ENCODE measurements around the gene ANKRD6. TPM values are rescaled to one million over a fixed set of nuclear protein-coding genes. Genes with fewer than 3 reads are reported as not detected.

ANKRD6 gene
- total RNA-seq, 1 donor from 2014 or later = 70.9 TPM

DNA sequence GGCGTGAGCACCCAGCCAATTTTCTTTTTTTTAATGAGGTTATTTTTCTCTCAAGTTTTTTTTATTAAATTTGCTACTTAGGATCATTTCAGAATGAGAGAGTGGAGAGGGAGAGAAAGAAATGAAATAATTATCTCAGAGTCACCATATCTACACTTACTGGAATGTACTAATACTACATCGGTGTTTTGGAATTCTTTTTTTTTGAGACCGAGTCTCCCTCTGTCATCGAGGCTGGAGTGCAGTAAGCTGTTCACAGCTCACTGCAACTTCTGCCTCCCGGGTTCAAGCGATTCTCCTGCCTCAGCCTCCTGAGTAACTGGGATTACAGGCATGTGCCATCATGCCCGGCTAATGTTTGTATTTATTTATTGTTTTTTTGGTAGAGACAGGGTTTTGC is 27.8 kb downstream of the ANKRD6 start:
- TF ChIP-seq, protein P1, sequence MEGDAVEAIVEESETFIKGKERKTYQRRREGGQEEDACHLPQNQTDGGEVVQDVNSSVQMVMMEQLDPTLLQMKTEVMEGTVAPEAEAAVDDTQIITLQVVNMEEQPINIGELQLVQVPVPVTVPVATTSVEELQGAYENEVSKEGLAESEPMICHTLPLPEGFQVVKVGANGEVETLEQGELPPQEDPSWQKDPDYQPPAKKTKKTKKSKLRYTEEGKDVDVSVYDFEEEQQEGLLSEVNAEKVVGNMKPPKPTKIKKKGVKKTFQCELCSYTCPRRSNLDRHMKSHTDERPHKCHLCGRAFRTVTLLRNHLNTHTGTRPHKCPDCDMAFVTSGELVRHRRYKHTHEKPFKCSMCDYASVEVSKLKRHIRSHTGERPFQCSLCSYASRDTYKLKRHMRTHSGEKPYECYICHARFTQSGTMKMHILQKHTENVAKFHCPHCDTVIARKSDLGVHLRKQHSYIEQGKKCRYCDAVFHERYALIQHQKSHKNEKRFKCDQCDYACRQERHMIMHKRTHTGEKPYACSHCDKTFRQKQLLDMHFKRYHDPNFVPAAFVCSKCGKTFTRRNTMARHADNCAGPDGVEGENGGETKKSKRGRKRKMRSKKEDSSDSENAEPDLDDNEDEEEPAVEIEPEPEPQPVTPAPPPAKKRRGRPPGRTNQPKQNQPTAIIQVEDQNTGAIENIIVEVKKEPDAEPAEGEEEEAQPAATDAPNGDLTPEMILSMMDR (IDR thresholded peaks at IDR 0.05; ENCODE audit: unreplicated experiment) = no peak
- Mint-ChIP-seq H3K4me1 (ENCODE audit: unreplicated experiment) (peaks cover 14% of the 10 kb centered on the region), H3K27me3 (ENCODE audit: unreplicated experiment) (no peaks in the 10 kb centered on the region), H3K27ac (ENCODE audit: unreplicated experiment) (no peak overlapping the region), H3K36me3 (ENCODE audit: low read depth, unreplicated experiment) (peaks cover 8% of the 10 kb centered on the region), H3K4me3 (ENCODE audit: unreplicated experiment) (no peak overlapping the region), H3K9me3 (ENCODE audit: unreplicated experiment) (no peaks in the 10 kb centered on the region)
- DNase-seq (ENCODE audit: low spot score) = no peak

DNA sequence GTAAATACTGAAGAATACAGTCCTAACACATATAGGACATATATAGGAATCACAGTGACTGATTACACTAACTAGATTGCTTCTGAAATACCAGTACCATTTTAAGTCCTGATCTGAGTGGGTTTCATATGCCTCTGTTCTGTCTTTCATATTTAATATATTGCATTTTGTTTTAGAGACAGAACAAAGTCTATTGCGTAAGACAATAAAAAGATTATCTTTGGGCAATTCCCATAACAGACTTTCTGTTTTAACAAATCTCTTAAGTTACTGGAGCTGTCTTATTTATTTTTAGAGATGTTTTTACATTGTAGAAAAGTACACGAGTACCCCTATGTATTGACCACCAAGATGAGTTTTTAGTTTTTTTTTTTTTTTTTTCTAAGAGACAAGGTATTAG is 29.6 kb downstream of the ANKRD6 start:
- Mint-ChIP-seq H3K4me3 (ENCODE audit: unreplicated experiment) (no peak overlapping the region), H3K9me3 (ENCODE audit: unreplicated experiment) (no peaks in the 10 kb centered on the region), H3K36me3 (ENCODE audit: low read depth, unreplicated experiment) (no peaks in the 10 kb centered on the region), H3K27me3 (ENCODE audit: unreplicated experiment) (no peaks in the 10 kb centered on the region), H3K4me1 (ENCODE audit: unreplicated experiment) (peaks cover 14% of the 10 kb centered on the region), H3K27ac (ENCODE audit: unreplicated experiment) (no peak overlapping the region)
- TF ChIP-seq, protein P1 (IDR thresholded peaks at IDR 0.05; ENCODE audit: unreplicated experiment) = no peak
- no peak for DNase-seq (ENCODE audit: low spot score)

DNA sequence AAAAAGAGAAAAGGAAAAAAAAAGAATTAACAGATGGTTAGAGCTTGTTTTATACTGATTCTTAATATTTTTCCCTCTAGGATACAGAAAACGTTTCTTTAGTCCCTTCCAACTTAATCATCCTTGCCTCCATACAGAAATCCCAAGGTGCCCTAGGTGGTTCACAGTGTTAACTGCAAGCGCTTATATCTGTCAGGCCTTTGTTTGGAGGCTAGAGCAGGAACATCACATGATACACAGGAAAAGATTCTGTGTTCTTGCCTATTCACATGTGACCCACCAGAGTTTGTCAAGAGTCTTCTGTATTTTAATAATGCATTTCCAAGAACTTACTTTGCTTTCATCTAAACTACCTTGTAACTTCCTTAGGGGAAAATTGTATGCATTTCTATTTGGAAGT is 31.3 kb downstream of the ANKRD6 start:
- Mint-ChIP-seq H3K9me3 (ENCODE audit: unreplicated experiment) (no peaks in the 10 kb centered on the region), H3K36me3 (ENCODE audit: low read depth, unreplicated experiment) (no peaks in the 10 kb centered on the region), H3K4me3 (ENCODE audit: unreplicated experiment) (no peak overlapping the region), H3K27me3 (ENCODE audit: unreplicated experiment) (no peaks in the 10 kb centered on the region), H3K4me1 (ENCODE audit: unreplicated experiment) (peaks cover 18% of the 10 kb centered on the region), H3K27ac (ENCODE audit: unreplicated experiment) (no peak overlapping the region)
- DNase-seq (ENCODE audit: low spot score) = no peak
- TF ChIP-seq, protein P1 (IDR thresholded peaks at IDR 0.05; ENCODE audit: unreplicated experiment) = no peak

DNA sequence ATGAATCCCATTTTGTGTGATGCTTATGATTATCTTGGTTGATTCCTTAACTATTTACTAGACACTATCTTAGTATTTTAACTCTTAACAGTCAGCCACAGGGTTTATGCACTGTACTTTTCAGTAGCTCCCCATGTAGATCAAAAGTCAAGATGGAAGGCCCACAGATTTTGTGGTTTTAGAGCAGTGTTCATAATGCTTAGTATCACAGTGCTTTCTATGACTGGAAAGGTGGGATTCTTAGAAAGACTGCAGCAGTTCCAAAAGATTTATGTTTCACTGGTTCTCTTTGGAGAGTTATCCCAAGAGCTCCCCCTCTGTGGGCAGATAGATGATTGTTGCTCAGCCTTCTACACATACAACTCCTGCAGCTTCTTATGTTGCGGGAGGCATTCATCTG is 34.5 kb downstream of the ANKRD6 start:
- Mint-ChIP-seq H3K4me3 (ENCODE audit: unreplicated experiment) (no peak overlapping the region), H3K9me3 (ENCODE audit: unreplicated experiment) (no peaks in the 10 kb centered on the region), H3K36me3 (ENCODE audit: low read depth, unreplicated experiment) (no peaks in the 10 kb centered on the region), H3K27ac (ENCODE audit: unreplicated experiment) (no peak overlapping the region), H3K4me1 (ENCODE audit: unreplicated experiment) (peaks cover 40% of the 10 kb centered on the region), H3K27me3 (ENCODE audit: unreplicated experiment) (no peaks in the 10 kb centered on the region)
- DNase-seq (ENCODE audit: low spot score) = no peak
- TF ChIP-seq, protein P1 (IDR thresholded peaks at IDR 0.05; ENCODE audit: unreplicated experiment) = no peak

DNA sequence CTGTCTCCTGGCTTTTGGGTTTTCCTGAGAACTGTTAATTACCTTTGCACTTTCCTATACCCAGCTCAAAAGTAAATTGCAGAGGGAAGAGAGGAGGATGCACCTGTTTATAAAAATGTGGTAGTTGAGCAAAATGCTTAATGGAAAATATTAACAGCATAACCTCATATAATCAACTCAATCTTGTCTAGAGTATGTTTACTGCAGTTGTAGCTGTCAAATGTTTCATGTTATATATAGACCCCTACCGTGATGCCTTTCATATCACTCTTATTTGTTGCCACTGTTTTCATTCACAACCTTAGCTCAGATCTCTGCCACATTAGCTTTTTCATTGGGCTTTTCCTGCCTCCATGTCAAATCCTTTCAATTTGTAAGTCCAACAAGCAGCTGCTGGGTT is 36.0 kb downstream of the ANKRD6 start:
- Mint-ChIP-seq H3K4me1 (ENCODE audit: unreplicated experiment) (peaks cover 40% of the 10 kb centered on the region), H3K27me3 (ENCODE audit: unreplicated experiment) (no peaks in the 10 kb centered on the region)

More for the DNA sequence above, 36.0 kb downstream of the ANKRD6 start:
- TF ChIP-seq, protein P1 (IDR thresholded peaks at IDR 0.05; ENCODE audit: unreplicated experiment) = no peak
- DNase-seq (ENCODE audit: low spot score) = no peak
- Mint-ChIP-seq H3K9me3 (ENCODE audit: unreplicated experiment) (no peaks in the 10 kb centered on the region), H3K36me3 (ENCODE audit: low read depth, unreplicated experiment) (no peaks in the 10 kb centered on the region), H3K27ac (ENCODE audit: unreplicated experiment) (no peak overlapping the region), H3K4me3 (ENCODE audit: unreplicated experiment) (no peak overlapping the region)
